HPDE6-E6E7 (cell line): ENCODE results near the gene CALN1.
"Not testable (repeated sequence)": the region's sequence is repeated elsewhere in the genome, so short reads cannot be mapped to it uniquely, and the experiment has no call there.

Experiments used
- DNase-seq: peaks from one replicate; pipeline ENCODE4 v3.0.0; 2011; ENCODE audit warnings: missing footprints; ENCODE audit errors: extremely low spot score

CALN1 gene

GRCh38 chr7:72412121-72412618 is at the start of gene CALN1:
Gene CALN1, minus strand, starts transcription at chr7:72412338.
- not testable (repeated sequence) for DNase-seq

- no peak for DNase-seq
These were observed 41.3 kb upstream of the CALN1 start for GRCh38 chr7:72453471-72453870.

GRCh38 chr7:72447465-72448204 is 35.5 kb upstream of the CALN1 start:
- DNase-seq = no peak

- DNase-seq = no peak
These were observed 34.7 kb upstream of the CALN1 start for GRCh38 chr7:72446591-72447462.

- no peak for DNase-seq
These were observed 34.0 kb upstream of the CALN1 start for GRCh38 chr7:72446131-72446530.

- no peak for DNase-seq
These were observed 33.4 kb upstream of the CALN1 start for GRCh38 chr7:72445580-72445979.

- no peak for DNase-seq
These were observed 32.9 kb upstream of the CALN1 start for GRCh38 chr7:72445075-72445474.

GRCh38 chr7:72444026-72444776 is 32.1 kb upstream of the CALN1 start:
- no peak for DNase-seq

- DNase-seq = no peak
These were observed 29.7 kb upstream of the CALN1 start for GRCh38 chr7:72441791-72442190.

GRCh38 chr7:72438491-72438890 is 26.4 kb upstream of the CALN1 start:
- DNase-seq = no peak

- no peak for DNase-seq
These were observed 25.5 kb upstream of the CALN1 start for GRCh38 chr7:72437610-72438009.

- DNase-seq = no peak
These were observed 25.0 kb upstream of the CALN1 start for GRCh38 chr7:72437061-72437585.

GRCh38 chr7:72435925-72436480 is 23.9 kb upstream of the CALN1 start:
- DNase-seq = no peak

GRCh38 chr7:72435366-72435765 is 23.2 kb upstream of the CALN1 start:
- DNase-seq = no peak

- DNase-seq = no peak
These were observed 18.4 kb upstream of the CALN1 start for GRCh38 chr7:72430531-72430930.

- DNase-seq = no peak
These were observed 17.2 kb upstream of the CALN1 start for GRCh38 chr7:72429316-72429715.

GRCh38 chr7:72416846-72417245 is 4.7 kb upstream of the CALN1 start:
- DNase-seq = no peak

- no peak for DNase-seq
These were observed 3.4 kb upstream of the CALN1 start for GRCh38 chr7:72415586-72415985.

GRCh38 chr7:72413886-72414285 is 1.7 kb upstream of the CALN1 start:
- no peak for DNase-seq

- no peak for DNase-seq
These were observed 1.2 kb upstream of the CALN1 start for GRCh38 chr7:72413290-72413689.

- DNase-seq = no peak
These were observed 719 bp downstream of the CALN1 start for GRCh38 chr7:72411419-72411818.

GRCh38 chr7:72409638-72410015 is 2.5 kb downstream of the CALN1 start:
- DNase-seq = no peak
